ENCODE results near the gene MAP3K4. TPM values are rescaled to one million over a fixed set of nuclear protein-coding genes. Genes with fewer than 3 reads are reported as not detected.

MAP3K4 gene
- total RNA-seq, 1 donor from 2014 or later: 45.7 TPM

DNA sequence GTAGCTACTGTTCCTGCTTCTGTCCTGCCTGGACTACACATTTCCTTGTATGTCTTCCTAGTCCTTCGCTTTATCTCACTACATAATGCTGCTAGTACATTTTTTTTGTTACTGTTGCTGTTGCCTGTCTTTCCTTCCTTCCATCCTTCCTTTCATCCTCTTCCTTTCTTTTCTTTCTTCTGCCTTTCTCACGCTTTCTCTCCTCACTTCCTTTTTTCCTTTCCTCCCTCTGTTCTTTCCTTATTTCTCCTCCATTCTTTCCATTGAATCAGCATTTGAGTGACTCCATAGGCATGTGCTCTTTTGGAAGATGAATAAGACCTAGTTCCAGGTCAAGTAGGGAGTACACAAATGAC lies 46.3 kb downstream of the MAP3K4 start:
- DNase-seq: no peak

DNA sequence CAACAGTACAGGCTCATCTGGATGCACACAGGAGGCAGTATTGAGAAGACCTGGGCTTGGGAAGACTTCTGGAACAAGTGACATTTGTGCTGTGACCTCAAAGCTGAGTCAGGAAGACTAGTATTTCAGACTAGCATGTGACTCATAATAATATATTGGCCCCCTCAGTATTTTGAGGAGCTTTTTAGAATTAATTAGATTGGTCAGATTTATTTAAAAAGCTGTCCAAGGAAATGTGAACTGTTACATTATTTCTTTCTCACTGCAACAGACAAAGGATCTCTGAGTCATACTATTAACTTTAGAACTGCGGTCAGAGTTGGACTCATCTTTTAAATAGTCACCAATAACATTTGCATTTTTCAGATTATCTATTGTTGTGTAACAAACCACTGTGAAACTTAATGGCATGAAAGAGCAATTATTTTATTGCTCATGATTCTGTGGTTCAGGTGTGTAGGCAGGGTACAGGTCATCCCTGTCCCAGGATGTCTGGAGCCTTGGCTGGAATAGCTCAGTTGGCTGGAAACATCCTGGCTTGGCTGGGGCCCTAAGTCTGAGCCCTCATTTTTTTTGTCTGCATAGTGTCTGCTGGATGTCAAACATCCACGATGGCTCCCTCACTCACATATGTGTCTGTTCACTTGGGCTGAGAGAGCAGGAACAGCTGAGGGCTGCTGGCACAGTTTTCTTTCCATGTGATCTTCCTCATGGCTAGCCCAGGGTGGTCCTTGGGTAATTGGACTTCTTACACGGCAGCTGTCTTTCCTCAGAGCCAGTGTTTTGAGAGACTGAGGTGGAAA lies 46.9 kb downstream of the MAP3K4 start:
- DNase-seq: no peak

DNA sequence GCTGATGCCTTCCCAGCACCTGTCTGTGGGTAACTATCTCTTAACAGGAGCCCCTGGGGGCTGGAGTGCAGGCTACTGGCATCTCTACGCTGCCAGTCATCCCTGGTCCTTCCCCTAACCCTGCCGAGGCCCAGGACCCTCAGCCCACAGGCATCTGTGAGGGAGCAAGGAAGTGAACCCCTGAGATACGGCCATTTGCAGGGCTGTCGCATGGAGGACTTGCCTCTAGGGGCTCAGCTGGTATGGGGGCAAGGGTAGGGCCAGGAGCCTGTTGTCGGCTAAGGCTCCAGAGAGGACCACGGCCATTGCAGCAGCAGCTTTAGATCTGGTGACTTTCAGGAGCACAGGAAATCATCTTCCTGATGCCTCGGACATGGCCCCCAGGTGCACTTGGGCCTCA lies 49.7 kb downstream of the MAP3K4 start:
- DNase-seq: no peak

GRCh38 chr6:161044335-161044734 lies 52.8 kb downstream of the MAP3K4 start:
- no peak for DNase-seq

- DNase-seq: no peak
These were observed 57.1 kb downstream of the MAP3K4 start for GRCh38 chr6:161048641-161049040.

DNA sequence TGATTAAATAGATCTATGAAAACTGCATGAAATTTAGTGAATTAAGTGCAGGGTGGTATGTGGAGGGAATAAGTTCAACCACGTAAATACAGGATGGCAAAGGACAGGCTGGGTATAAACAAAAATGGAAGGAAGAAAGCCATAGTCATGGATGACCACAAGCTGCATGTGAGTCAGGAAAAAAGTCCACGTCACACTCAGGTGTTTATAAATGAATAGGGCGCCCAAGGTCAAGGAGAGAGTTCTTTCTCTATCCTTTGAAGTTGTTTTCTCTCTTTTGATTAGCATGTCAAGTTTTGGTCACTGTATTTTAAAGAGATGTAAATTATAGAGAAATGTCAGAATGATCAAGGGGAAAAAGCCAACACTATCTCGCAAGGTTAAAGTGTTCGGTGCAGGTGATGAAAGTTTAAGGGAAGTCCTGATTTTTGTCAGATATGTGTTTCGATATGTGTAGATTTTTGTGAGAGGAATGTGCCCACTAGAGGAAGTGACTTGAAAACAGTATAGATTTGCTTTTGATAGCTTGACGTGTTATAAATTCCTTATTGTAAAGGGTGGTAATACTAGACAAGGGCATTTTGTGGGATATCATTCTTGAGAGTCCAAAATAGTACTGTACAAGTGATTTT lies 58.7 kb downstream of the MAP3K4 start:
- no peak for DNase-seq

- DNase-seq: no peak
These were observed 61.5 kb downstream of the MAP3K4 start for GRCh38 chr6:161053103-161053502.

GRCh38 chr6:161054876-161055275 lies 63.3 kb downstream of the MAP3K4 start:
- DNase-seq: no peak

DNA sequence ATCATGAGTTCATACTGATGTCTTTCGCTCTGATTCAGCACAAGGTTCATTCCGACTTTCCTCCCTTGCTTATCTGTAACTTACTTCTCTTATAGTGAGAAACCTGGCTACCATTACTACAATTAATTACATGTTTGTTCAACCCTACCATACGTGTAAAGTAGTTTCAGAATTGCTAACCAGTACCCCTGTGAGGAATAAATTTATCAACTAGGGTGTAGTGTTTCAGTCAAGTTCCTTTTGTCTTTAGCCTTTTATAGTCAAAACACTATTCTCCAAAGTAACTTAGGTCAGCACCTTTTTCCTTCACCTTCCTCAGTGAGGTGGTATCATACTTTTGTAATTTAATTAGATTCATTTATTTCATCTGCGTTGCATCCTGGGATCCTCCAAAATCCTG lies 64.9 kb downstream of the MAP3K4 start:
- no peak for DNase-seq

- DNase-seq: no peak
These were observed 65.8 kb downstream of the MAP3K4 start for GRCh38 chr6:161057103-161058091.

GRCh38 chr6:161058741-161059140 lies 67.2 kb downstream of the MAP3K4 start:
- no peak for DNase-seq

DNA sequence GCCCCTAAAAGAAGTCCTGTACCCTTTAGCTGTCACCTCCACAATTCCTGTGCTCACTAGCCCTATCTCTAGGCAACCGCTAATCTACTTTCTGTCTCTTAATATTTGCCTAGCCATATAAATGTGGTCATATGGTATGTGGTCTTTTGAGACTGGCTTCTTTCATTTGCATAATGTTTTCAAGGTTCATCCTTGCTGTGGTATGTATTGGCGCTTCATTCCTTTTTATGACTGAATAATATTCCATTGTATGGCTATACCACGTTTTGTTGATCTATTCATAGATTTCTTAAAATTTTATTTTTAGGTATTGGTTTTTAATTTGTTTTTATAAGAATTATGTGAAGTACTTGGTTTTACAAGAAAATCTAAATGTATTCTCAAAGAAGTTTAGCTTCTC lies 70.0 kb downstream of the MAP3K4 start:
- DNase-seq: no peak

GRCh38 chr6:161064915-161065314 lies 73.3 kb downstream of the MAP3K4 start:
- DNase-seq: no peak

DNA sequence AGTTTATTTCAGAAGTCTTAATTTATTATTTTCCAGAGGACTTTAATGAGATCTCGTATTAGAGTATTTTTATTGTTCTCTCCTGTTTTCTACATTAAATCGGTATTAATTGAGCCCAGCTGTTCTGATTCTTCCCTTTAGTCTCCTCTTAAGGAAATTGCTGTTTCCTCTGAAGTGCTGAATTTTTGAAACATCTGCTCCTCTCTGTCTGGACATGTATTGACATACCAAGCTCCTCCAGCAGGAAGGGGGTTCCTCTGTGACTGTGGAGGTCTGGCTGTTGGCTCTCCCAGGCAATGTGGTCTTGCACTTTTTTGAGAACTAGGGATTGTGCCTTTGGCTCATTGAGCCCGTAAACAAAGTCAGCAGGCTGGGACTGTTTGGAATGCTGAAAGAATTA lies 74.9 kb downstream of the MAP3K4 start:
- DNase-seq: no peak

DNA sequence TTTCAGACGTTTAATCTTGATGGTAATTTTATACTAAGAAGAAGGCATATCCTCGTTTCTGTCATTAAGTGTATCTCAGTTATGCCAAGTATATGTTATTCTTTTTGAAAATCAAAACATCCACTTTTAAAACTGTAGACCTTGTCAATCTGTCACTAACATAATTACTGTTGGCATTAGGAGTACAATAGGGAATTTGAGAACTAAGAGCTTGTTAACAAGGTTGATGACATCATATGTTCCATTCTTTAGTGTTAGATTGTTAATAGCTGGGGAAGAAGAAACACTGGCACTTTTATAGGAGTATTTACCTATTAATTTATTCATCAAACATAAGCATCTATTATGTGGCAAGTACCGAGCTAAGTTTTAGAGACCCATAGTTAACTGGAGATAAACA lies 76.2 kb downstream of the MAP3K4 start:
- no peak for DNase-seq

- no peak for DNase-seq
These were observed 76.8 kb downstream of the MAP3K4 start for GRCh38 chr6:161068321-161068741.

GRCh38 chr6:161073930-161074329 lies 82.4 kb downstream of the MAP3K4 start:
- no peak for DNase-seq

DNA sequence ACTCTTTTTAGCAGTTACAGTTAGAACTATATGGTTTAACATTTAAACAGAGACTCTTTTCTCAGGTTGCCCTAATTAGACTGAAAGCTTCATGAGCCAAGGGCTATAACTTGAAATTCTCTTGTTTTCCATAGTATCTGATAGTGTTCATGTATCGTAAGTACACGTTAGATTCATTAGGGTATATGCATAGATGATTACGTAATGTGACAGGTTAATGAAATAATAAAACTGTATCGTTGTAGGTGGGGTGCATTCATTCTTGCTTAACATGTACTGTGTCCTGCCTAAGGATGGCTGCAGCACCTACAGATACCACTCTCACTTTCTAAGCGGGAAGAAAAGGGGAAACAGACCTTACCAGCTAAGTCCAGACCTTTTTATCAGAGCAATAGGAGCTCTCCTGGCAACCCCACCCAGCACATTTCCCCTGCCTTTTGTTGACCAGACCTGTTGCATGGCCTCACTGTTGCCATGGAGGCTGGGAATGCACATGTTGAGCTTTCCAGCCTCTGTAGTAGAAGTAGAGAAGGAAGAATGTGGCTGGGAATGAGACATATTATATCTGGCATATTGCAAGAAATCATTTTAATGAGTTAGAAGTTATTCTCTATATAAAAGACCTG lies 83.0 kb downstream of the MAP3K4 start:
- no peak for DNase-seq

DNA sequence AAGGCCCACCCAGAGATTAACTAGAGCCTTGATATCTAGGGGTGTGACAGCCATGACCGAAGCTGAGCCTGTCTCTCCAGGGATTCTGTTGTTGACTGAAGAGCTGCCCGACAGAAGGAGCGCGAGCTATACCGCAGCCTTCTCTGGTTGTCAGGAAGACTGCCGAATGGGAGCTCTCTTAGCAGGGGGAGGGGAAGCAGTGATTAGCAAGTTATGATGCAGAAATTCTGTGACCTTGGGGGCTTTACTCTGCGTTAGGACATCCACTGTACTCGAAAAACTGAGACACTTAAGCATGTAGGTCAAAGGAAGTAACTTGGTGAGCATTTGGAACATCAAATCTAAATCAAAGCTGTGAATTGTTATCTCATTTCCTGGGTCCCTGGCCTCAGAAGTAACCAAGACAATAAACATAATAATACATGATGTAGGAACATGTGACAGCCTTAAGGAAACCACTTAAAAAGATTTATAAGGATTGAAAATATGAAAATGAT lies 84.7 kb downstream of the MAP3K4 start:
- DNase-seq: no peak

DNA sequence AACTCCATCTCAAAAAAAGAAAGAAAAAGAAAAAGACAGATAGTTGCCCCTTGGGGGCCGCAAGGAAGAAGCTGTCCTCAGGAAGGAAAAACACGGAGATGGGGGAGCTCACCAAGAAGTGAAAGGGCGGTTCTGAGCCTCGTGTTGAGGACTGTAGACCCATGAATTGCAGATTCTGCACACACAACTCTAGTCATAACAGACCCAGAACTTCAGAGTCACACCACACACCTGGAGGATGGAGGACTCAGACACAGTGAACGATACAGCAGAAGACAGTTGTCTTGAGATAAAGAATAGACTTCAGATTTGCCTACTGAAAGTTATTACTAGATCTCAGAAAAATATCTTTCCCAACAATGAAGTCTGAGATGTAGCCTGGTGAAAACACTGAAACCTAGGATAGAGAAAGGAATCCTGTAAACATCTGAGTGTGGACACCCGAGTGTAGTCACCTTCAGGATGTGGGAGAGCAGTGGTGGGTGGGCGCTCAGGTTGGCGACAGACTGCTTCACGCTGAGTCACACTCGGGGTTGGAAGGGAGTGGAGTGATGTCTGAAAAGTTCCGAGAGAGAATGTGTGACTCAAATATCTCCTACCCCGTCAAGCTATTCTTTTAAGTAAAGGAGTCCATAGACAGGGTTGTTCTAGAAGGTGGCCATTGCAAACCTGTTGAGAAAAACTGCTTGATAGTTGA lies 88.1 kb downstream of the MAP3K4 start:
- DNase-seq: peak; percentile 45

DNA sequence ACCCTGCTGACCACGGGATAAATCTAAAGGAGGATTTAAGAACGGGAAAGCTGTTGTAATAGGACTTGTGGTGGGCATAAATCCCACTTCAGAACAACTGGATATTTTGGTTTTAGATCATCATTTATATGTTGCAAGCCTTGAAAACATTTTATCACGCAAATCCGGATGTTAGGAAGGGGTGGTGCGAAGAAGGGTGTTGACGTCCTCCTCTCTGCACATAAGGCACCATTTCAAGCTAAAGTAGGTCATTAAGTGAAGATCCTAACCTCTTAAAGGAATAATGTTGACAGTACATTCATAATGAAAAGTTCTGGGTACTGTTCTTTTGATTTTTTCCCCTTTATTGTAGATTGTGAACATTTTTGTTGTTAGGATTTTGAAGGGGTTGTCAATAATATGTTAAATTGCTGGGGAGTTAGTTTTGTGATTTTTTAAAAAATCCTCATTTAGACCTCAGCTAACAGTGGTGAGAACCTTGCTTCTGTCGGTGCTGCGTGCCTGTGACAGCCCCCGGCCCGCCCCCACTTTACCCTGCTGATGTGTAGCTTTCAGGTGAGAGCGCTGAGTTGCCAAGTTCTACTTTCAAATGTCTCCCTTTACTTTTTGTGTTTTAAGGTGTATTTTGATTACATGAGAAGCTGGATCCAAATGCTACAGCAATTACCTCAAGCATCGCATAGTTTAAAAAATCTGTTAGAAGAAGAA lies 88.8 kb downstream of the MAP3K4 start:
- no peak for DNase-seq
